ENCODE measurements around the gene KDM6B.

KDM6B gene, protein sequence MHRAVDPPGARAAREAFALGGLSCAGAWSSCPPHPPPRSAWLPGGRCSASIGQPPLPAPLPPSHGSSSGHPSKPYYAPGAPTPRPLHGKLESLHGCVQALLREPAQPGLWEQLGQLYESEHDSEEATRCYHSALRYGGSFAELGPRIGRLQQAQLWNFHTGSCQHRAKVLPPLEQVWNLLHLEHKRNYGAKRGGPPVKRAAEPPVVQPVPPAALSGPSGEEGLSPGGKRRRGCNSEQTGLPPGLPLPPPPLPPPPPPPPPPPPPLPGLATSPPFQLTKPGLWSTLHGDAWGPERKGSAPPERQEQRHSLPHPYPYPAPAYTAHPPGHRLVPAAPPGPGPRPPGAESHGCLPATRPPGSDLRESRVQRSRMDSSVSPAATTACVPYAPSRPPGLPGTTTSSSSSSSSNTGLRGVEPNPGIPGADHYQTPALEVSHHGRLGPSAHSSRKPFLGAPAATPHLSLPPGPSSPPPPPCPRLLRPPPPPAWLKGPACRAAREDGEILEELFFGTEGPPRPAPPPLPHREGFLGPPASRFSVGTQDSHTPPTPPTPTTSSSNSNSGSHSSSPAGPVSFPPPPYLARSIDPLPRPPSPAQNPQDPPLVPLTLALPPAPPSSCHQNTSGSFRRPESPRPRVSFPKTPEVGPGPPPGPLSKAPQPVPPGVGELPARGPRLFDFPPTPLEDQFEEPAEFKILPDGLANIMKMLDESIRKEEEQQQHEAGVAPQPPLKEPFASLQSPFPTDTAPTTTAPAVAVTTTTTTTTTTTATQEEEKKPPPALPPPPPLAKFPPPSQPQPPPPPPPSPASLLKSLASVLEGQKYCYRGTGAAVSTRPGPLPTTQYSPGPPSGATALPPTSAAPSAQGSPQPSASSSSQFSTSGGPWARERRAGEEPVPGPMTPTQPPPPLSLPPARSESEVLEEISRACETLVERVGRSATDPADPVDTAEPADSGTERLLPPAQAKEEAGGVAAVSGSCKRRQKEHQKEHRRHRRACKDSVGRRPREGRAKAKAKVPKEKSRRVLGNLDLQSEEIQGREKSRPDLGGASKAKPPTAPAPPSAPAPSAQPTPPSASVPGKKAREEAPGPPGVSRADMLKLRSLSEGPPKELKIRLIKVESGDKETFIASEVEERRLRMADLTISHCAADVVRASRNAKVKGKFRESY (N-terminal part only)

DNA sequence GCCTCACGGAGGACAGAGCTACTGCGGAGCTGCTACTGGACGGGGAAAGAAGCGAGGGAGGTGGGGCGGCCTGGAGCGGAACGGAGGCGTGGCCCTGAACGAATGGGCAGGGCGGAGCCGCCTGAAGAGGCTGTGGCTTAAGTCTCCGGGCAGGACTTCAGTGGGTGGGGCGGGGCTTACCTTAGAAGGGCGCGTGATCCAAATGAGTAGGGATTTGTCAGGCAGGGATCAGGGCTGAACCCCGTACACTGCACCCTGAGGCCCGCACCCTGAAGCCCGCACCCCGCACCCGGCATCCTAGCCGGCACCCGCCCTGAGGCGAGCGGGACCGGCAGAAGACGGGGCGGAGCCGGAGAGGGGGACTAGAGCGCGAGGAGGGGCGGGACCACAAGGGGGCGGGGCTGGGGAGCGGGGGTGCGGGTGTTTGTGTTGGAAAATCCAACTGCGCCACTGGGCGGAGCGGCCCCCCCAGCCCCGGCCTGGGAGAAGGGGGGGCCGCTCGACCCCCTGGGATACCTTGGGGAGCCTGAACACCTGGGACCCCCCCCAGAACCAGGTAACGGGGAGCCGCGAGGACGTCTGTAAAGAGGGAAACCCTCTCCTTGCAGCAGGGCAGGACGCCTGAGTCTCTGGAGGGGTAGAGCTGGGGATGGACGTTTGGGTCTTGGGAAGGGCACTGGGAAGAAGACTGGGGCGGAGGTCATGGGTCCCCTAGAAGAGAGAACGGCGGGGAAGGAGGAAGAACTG, at the start of gene KDM6B:
Gene KDM6B (plus strand): TSS at position 423 of the 747 bp plus-strand sequence. CDS start 11,338 bp downstream, outside the sequence.
- Histone ChIP-seq H3K9me3 (ENCODE audit: control insufficient read depth, insufficient read depth, low read length) (no peaks in the 10 kb centered on the region), H3K27me3 (ENCODE audit: control insufficient read depth, insufficient read depth, low read length) (peaks cover 6% of the 10 kb centered on the region; the same call in 1 of the 2 replicates), H3K36me3 (ENCODE audit: control insufficient read depth, insufficient read depth, low read length) (no peaks in the 10 kb centered on the region), H3K27ac (ENCODE audit: low read length) (no peak within 1 kb of the TSS), H3K4me3 (ENCODE audit: low read length) (peak within 1 kb of the TSS; percentile 64; the same call in 1 of the 2 replicates), H3K4me1 (ENCODE audit: control insufficient read depth, insufficient read depth, low read length) (peaks cover 3% of the 10 kb centered on the region; the same call in 1 of the 2 replicates)
- DNase-seq (ENCODE audit: low read depth, low spot score), result no peak
- no CpG with 5 or more reads among the region's 49 CpGs for WGBS (ENCODE audit: insufficient coverage, insufficient read length)

DNA sequence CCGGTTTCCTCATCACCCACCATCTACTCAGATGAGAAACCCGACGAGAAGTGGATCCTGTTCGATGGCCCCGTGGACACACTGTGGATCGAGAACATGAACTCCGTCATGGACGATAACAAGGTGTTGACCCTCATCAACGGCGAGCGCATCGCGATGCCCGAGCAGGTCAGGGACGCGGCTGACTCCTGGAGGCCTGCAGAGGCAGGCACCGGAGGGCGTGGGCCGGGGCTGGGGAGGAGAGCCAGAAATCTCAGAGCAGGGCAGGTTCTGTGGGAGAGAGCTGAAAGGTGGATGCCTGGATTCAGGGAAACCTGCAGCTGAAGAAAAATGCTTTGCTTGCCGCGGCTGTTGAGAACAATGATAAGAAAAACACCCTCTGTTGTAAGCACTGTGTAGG, 47.2 kb upstream of the KDM6B start:
- WGBS (ENCODE audit: insufficient coverage, insufficient read length), result no CpG with 5 or more reads among the region's 21 CpGs
- no peaks in the 10 kb centered on the region for H3K27me3 ChIP-seq (ENCODE audit: control insufficient read depth, insufficient read depth, low read length)

DNA sequence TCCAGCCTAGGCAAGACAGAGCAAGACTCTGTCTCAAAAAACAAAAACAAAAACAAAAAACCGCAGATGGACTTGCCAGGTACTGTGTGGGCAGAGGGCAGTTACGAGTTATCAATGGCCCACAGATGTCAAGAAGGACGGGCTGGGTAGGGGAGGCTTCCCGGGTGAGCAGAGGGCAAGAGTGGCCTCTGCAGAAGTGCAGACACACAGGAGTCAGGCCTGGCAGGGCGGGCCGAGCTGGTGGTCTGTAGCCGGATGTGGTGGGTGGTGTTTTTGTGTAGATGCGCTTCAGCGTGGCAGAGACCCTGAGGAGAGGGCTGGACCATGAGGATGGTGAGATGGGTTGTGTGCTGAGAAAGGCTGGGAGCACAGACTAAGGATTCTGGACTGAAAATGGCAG, 44.9 kb upstream of the KDM6B start:
- no peaks in the 10 kb centered on the region; the same call in 1 of the 2 replicates for H3K4me1 ChIP-seq (ENCODE audit: control insufficient read depth, insufficient read depth, low read length)
- no peaks in the 10 kb centered on the region for H3K9me3 ChIP-seq (ENCODE audit: control insufficient read depth, insufficient read depth, low read length)
- H3K27me3 ChIP-seq (ENCODE audit: control insufficient read depth, insufficient read depth, low read length), result no peaks in the 10 kb centered on the region
- H3K36me3 ChIP-seq (ENCODE audit: control insufficient read depth, insufficient read depth, low read length), result no peaks in the 10 kb centered on the region
- H3K27ac ChIP-seq (ENCODE audit: low read length), result no peak overlapping the region
- no peak overlapping the region for H3K4me3 ChIP-seq (ENCODE audit: low read length)
- no CpG with 5 or more reads among the region's 9 CpGs for WGBS (ENCODE audit: insufficient coverage, insufficient read length)
- DNase-seq (ENCODE audit: low read depth, low spot score), result no peak

More for the DNA sequence above, 47.2 kb upstream of the KDM6B start:
- no peak for DNase-seq (ENCODE audit: low read depth, low spot score)
- no peaks in the 10 kb centered on the region for H3K36me3 ChIP-seq (ENCODE audit: control insufficient read depth, insufficient read depth, low read length)
- H3K4me1 ChIP-seq (ENCODE audit: control insufficient read depth, insufficient read depth, low read length), result no peaks in the 10 kb centered on the region; the same call in 1 of the 2 replicates
- no peak overlapping the region for H3K4me3 ChIP-seq (ENCODE audit: low read length)
- no peak overlapping the region for H3K27ac ChIP-seq (ENCODE audit: low read length)
- H3K9me3 ChIP-seq (ENCODE audit: control insufficient read depth, insufficient read depth, low read length), result no peaks in the 10 kb centered on the region

DNA sequence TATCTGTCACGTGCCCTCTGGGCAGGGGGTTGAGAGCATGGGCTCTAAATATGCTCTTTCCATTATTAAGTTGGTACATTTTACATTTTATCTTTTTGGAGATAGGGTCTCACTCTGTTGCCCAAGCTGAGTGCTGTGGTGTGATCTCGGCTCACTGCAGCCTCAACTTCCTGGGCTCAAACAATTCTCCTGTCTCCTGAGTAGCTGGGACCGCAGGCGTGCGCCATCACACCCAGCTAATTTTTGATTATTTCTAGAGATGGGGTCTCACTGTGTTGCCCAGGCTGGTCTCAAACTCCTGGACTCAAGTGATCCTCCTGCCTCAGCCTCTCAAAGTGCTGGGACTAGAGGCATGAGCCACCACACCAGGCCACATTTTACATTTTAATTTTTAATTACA, 43.9 kb upstream of the KDM6B start:
- no CpG with 5 or more reads among the region's 5 CpGs for WGBS (ENCODE audit: insufficient coverage, insufficient read length)
- Histone ChIP-seq H3K36me3 (ENCODE audit: control insufficient read depth, insufficient read depth, low read length) (no peaks in the 10 kb centered on the region), H3K27ac (ENCODE audit: low read length) (no peak overlapping the region), H3K4me1 (ENCODE audit: control insufficient read depth, insufficient read depth, low read length) (no peaks in the 10 kb centered on the region; the same call in 1 of the 2 replicates), H3K27me3 (ENCODE audit: control insufficient read depth, insufficient read depth, low read length) (no peaks in the 10 kb centered on the region), H3K4me3 (ENCODE audit: low read length) (no peak overlapping the region), H3K9me3 (ENCODE audit: control insufficient read depth, insufficient read depth, low read length) (no peaks in the 10 kb centered on the region)
- no peak for DNase-seq (ENCODE audit: low read depth, low spot score)

DNA sequence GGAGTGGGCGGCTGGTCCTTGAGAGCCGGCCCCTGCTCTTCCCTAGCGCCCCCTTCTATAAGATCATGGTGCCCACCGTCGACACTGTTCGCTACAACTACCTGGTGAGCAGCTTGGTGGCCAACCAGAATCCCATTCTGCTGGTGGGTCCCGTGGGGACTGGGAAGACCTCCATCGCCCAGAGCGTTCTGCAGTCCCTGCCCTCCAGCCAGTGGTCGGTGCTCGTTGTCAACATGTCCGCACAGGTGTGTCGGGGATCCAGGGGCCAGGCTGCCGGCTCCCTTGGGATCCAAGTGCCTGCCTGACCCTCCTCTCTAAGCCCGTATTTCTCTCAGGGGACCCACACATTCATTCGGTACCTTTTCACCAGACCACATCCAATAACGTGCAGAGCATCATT, 41.4 kb upstream of the KDM6B start:
- WGBS (ENCODE audit: insufficient coverage, insufficient read length), result no CpG with 5 or more reads among the region's 17 CpGs
- H3K27me3 ChIP-seq (ENCODE audit: control insufficient read depth, insufficient read depth, low read length), result no peaks in the 10 kb centered on the region
- DNase-seq (ENCODE audit: low read depth, low spot score), result no peak

DNA sequence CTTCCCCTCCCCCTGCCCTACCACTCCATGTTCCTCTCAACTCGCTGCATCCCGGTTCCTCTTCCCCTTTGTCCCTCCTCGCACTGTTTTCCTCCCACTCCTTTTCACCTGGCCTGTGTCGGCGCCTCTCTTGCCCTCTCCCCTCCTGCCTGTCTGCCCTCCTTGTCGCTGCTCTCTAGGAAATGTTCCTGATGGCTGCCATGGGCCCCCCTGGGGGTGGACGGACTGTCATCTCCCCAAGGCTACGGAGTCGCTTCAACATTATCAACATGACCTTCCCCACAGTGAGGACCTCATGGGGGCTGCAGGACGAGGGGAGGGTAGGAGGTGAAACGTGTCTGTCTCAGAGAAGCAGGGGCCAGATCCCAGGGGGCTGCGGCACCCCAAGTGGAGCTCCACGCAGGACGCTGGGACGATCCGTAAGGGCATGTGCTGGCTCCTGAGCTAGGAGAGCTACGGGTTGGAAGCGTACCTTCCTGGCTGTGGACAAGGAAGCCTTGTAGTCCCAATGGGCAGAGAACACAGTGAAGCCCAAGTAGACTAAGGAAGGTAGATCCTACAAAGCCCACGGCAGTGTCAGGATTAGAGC, 39.8 kb upstream of the KDM6B start:
- H3K9me3 ChIP-seq (ENCODE audit: control insufficient read depth, insufficient read depth, low read length), result no peaks in the 10 kb centered on the region
- H3K4me1 ChIP-seq (ENCODE audit: control insufficient read depth, insufficient read depth, low read length), result no peaks in the 10 kb centered on the region
- H3K27me3 ChIP-seq (ENCODE audit: control insufficient read depth, insufficient read depth, low read length), result no peaks in the 10 kb centered on the region
- DNase-seq (ENCODE audit: low read depth, low spot score), result no peak
- H3K4me3 ChIP-seq (ENCODE audit: low read length), result no peak overlapping the region
- WGBS (ENCODE audit: insufficient coverage, insufficient read length), result no CpG with 5 or more reads among the region's 19 CpGs
- no peaks in the 10 kb centered on the region for H3K36me3 ChIP-seq (ENCODE audit: control insufficient read depth, insufficient read depth, low read length)
- H3K27ac ChIP-seq (ENCODE audit: low read length), result no peak overlapping the region

More for the DNA sequence above, 41.4 kb upstream of the KDM6B start:
- Histone ChIP-seq H3K36me3 (ENCODE audit: control insufficient read depth, insufficient read depth, low read length) (no peaks in the 10 kb centered on the region), H3K4me1 (ENCODE audit: control insufficient read depth, insufficient read depth, low read length) (no peaks in the 10 kb centered on the region), H3K27ac (ENCODE audit: low read length) (no peak overlapping the region), H3K4me3 (ENCODE audit: low read length) (no peak overlapping the region), H3K9me3 (ENCODE audit: control insufficient read depth, insufficient read depth, low read length) (no peaks in the 10 kb centered on the region)

DNA sequence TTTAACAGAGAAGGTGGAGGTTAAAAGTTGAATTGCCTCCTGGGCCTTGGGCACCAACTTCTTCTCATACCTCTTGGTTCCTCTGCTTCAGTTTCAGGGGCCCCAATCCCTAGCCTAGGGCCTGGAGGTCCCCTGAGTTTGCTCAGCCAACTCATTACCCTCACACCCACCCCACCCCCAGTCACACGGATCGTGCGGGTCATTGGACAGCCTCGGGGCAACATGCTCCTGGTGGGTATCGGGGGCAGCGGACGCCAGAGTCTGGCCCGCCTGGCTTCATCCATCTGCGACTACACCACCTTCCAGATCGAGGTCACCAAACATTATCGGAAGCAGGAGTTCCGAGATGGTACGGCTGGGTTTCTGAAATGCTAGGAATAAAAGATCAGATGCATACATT, 36.0 kb upstream of the KDM6B start:
- Histone ChIP-seq H3K4me1 (ENCODE audit: control insufficient read depth, insufficient read depth, low read length) (no peaks in the 10 kb centered on the region), H3K9me3 (ENCODE audit: control insufficient read depth, insufficient read depth, low read length) (no peaks in the 10 kb centered on the region), H3K27ac (ENCODE audit: low read length) (no peak overlapping the region), H3K27me3 (ENCODE audit: control insufficient read depth, insufficient read depth, low read length) (no peaks in the 10 kb centered on the region), H3K36me3 (ENCODE audit: control insufficient read depth, insufficient read depth, low read length) (no peaks in the 10 kb centered on the region), H3K4me3 (ENCODE audit: low read length) (no peak overlapping the region)
- no peak for DNase-seq (ENCODE audit: low read depth, low spot score)
- no CpG with 5 or more reads among the region's 13 CpGs for WGBS (ENCODE audit: insufficient coverage, insufficient read length)

DNA sequence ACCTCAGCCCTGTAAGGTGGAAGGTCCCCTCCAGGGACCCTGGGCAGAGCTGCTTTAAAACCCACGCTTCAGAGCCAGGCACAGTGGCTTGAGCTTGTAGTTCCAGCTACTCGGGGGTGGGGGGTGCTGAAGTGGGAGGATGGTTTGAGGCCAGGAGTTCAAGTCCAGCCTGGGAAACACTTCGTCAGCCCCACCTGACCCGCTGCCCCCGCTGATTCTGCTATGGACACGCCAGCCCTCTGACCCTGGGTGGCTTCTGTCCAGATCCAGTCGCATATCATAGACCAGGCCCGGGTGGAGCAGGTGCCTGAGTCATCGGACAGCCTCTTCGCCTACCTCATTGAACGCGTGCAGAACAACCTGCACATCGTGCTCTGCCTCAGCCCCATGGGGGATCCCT, 35.2 kb upstream of the KDM6B start:
- no peaks in the 10 kb centered on the region for H3K9me3 ChIP-seq (ENCODE audit: control insufficient read depth, insufficient read depth, low read length)
- no peaks in the 10 kb centered on the region for H3K27me3 ChIP-seq (ENCODE audit: control insufficient read depth, insufficient read depth, low read length)
- H3K4me3 ChIP-seq (ENCODE audit: low read length), result no peak overlapping the region
- WGBS (ENCODE audit: insufficient coverage, insufficient read length), result no CpG with 5 or more reads among the region's 13 CpGs
- no peak overlapping the region for H3K27ac ChIP-seq (ENCODE audit: low read length)
- no peak for DNase-seq (ENCODE audit: low read depth, low spot score)
- no peaks in the 10 kb centered on the region for H3K4me1 ChIP-seq (ENCODE audit: control insufficient read depth, insufficient read depth, low read length)
- no peaks in the 10 kb centered on the region for H3K36me3 ChIP-seq (ENCODE audit: control insufficient read depth, insufficient read depth, low read length)

DNA sequence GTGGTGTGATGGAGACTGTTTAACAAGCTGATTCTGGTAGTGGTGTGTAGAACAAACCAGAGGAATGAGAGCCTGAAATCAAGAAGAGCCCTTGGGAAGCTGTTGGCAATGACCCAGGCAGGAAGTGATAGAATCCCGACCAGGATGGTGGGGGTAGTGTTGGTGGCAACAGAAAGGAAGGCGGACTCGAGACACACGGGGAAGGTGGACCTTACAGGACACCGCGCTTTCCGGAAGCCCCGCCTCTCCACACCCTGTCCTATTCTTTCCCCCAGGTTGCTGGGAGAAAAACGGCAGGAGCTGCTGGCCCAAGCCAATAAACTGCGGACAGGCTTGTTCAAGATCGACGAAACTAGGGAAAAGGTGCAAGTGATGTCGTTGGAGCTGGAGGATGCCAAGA, 30.0 kb upstream of the KDM6B start:
- Histone ChIP-seq H3K4me3 (ENCODE audit: low read length) (no peak overlapping the region), H3K27ac (ENCODE audit: low read length) (no peak overlapping the region), H3K4me1 (ENCODE audit: control insufficient read depth, insufficient read depth, low read length) (no peaks in the 10 kb centered on the region), H3K27me3 (ENCODE audit: control insufficient read depth, insufficient read depth, low read length) (no peaks in the 10 kb centered on the region), H3K36me3 (ENCODE audit: control insufficient read depth, insufficient read depth, low read length) (no peaks in the 10 kb centered on the region), H3K9me3 (ENCODE audit: control insufficient read depth, insufficient read depth, low read length) (no peaks in the 10 kb centered on the region)
- DNase-seq (ENCODE audit: low read depth, low spot score), result no peak
- no CpG with 5 or more reads among the region's 13 CpGs for WGBS (ENCODE audit: insufficient coverage, insufficient read length)

Data from iPS DF 6.9 (cell line).